ENCODE results near the gene ZNF865. TPM values are rescaled to one million over a fixed set of nuclear protein-coding genes. Genes with fewer than 3 reads are reported as not detected.
"Not testable (repeated sequence)": the region's sequence is repeated elsewhere in the genome, so short reads cannot be mapped to it uniquely, and the experiment has no call there.

The ZNF865 gene
- total and polyA plus RNA-seq, 8 donors, result 1.3 to 60.5 (median 6.6) TPM

- H3K27ac ChIP-seq, result no peak overlapping the region
- peaks cover 0 to 15% (median 3%) of the 10 kb centered on the region in 3 donors for H3K27me3 ChIP-seq
- peaks cover 4 to 20% (median 10%) of the 10 kb centered on the region in 4 donors for H3K4me1 ChIP-seq
- H3K36me3 ChIP-seq, result no peaks in the 10 kb centered on the region
- TF ChIP-seq POLR2AphosphoS5 (IDR thresholded peaks at IDR 0.05), result no peak
- TF ChIP-seq POLR2A (IDR thresholded peaks at IDR 0.05), result no peak
- TF ChIP-seq CTCF (IDR thresholded peaks at IDR 0.05), result no peak
- TF ChIP-seq EP300 (IDR thresholded peaks at IDR 0.05), result no peak
- no peak for DNase-seq
- H3K4me3 ChIP-seq, result no peak overlapping the region
- no peaks in the 10 kb centered on the region for H3K9me3 ChIP-seq
- intact Hi-C loops (cut with DNase I; ENCODE audit: low total_unique reads), result no loop called here
Measured at GRCh38 chr19:55567708-55568328, 37.6 kb upstream of the ZNF865 start.

GRCh38 chr19:55569477-55569876 is 36.0 kb upstream of the ZNF865 start:
- DNase-seq; H3K27ac ChIP-seq; intact Hi-C loops (cut with DNase I; ENCODE audit: low total_unique reads); H3K9me3 ChIP-seq; H3K4me3 ChIP-seq; H3K36me3 ChIP-seq: not testable (repeated sequence)
- Histone ChIP-seq H3K27me3 (peaks cover 0 to 10% (median 0%) of the 10 kb centered on the region in 3 donors), H3K4me1 (peaks cover 4 to 13% (median 6%) of the 10 kb centered on the region in 4 donors)
- WGBS, 5 donors, result 88 to 99% (median 94%) methylated on average over 5 of the region's 5 CpGs

GRCh38 chr19:55573929-55574328 is 31.5 kb upstream of the ZNF865 start:
- peaks cover 14 to 26% (median 24%) of the 10 kb centered on the region in 4 donors for H3K36me3 ChIP-seq
- intact Hi-C loops (cut with DNase I; ENCODE audit: low total_unique reads); H3K27ac ChIP-seq; DNase-seq; H3K4me3 ChIP-seq; H3K9me3 ChIP-seq; H3K27me3 ChIP-seq; H3K4me1 ChIP-seq: not testable (repeated sequence)
- 84 to 89% (median 84%) methylated on average over 6 of the region's 6 CpGs for WGBS, 5 donors

- Histone ChIP-seq H3K4me1 (peaks cover 12 to 25% (median 23%) of the 10 kb centered on the region in 4 donors), H3K36me3 (peaks cover 16 to 31% (median 29%) of the 10 kb centered on the region in 4 donors), H3K27me3 (no peaks in the 10 kb centered on the region), H3K4me3 (no peak overlapping the region), H3K9me3 (no peaks in the 10 kb centered on the region), H3K27ac (no peak overlapping the region)
- TF ChIP-seq POLR2A (IDR thresholded peaks at IDR 0.05) (no peak), POLR2AphosphoS5 (IDR thresholded peaks at IDR 0.05) (no peak), CTCF (IDR thresholded peaks at IDR 0.05) (no peak), EP300 (IDR thresholded peaks at IDR 0.05) (no peak)
- 88 to 89% (median 88%) methylated on average over 5 of the region's 5 CpGs for WGBS, 5 donors
- DNase-seq, result no peak
- intact Hi-C loops (cut with DNase I; ENCODE audit: low total_unique reads), result no loop called here
Measured at GRCh38 chr19:55576746-55577145, 28.7 kb upstream of the ZNF865 start.

- peaks cover 20 to 35% (median 31%) of the 10 kb centered on the region in 4 donors for H3K4me1 ChIP-seq
- H3K9me3 ChIP-seq, result no peaks in the 10 kb centered on the region
Measured at GRCh38 chr19:55578031-55578760, 27.3 kb upstream of the ZNF865 start.

More at GRCh38 chr19:55578031-55578760, 27.3 kb upstream of the ZNF865 start:
- DNase-seq, result no peak
- Histone ChIP-seq H3K36me3 (peaks cover 16 to 31% (median 29%) of the 10 kb centered on the region in 4 donors), H3K27ac (no peak overlapping the region), H3K4me3 (no peak overlapping the region), H3K27me3 (no peaks in the 10 kb centered on the region)
- intact Hi-C loops (cut with DNase I; ENCODE audit: low total_unique reads), result no loop called here
- 93 to 95% (median 95%) methylated on average over 54 to 83 of the region's 83 CpGs for WGBS, 5 donors
- no peak for TF ChIP-seq CTCF (IDR thresholded peaks at IDR 0.05)
- TF ChIP-seq EP300 (IDR thresholded peaks at IDR 0.05), result no peak
- TF ChIP-seq POLR2A (IDR thresholded peaks at IDR 0.05), result no peak
- TF ChIP-seq POLR2AphosphoS5 (IDR thresholded peaks at IDR 0.05), result no peak
